ENCODE data around the gene CCSER1. TPM values are rescaled to one million over a fixed set of nuclear protein-coding genes. Genes with fewer than 3 reads are reported as not detected.
"Not testable (repeated sequence)": the region's sequence is repeated elsewhere in the genome, so short reads cannot be mapped to it uniquely, and the experiment has no call there.

Gene CCSER1
- total RNA-seq, 1 donor, result 7.9 TPM

DNA sequence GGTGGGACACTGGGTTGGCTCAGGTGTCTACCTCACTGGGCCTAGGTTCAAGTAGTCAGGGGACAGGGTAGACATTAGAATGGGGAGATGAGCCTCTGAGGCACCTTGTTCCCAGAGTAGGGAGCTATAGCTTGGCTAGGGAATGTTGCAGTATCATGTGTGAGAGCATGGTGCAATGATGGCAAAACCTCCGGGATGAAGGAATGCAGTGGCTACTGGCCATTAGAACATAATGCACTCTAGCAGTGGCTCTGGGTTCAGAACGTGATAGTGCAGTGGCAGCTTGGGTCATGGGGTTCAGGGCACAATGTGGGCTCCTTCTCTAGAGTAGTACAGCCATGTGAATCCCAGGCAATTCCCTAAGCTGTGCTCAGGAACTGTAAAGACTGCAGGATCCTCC, 471.5 kb downstream of the CCSER1 start:
- Histone ChIP-seq H3K9me3 (ENCODE audit: low read depth, low read length) (no peaks in the 10 kb centered on the region), H3K27me3 (ENCODE audit: insufficient read depth, low read length) (no peaks in the 10 kb centered on the region), H3K4me1 (ENCODE audit: insufficient read depth, low read length) (no peaks in the 10 kb centered on the region), H3K4me3 (ENCODE audit: low read length) (no peak overlapping the region)

DNA sequence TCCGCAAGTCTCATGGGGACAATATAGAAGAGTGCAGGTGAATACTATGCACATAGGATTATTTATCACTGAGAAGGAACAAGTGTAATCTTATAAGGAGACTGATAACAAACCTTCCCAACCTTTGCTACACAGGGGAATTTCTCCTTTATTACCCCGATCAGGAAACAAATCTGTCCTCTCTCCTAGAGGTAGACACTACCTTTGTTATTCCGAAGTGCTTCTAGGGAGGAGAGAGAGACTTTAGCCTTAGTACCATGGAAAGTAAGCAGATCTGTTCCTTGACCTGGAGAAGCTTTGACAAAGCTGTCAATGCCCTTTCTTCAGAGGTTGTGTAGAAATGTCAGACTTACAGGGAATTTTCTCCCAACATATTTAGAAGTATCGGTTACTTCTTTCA, 475.5 kb downstream of the CCSER1 start:
- Histone ChIP-seq H3K4me3 (ENCODE audit: low read length) (no peak overlapping the region), H3K9me3 (ENCODE audit: low read depth, low read length) (no peaks in the 10 kb centered on the region), H3K27me3 (ENCODE audit: insufficient read depth, low read length) (no peaks in the 10 kb centered on the region), H3K4me1 (ENCODE audit: insufficient read depth, low read length) (no peaks in the 10 kb centered on the region)

DNA sequence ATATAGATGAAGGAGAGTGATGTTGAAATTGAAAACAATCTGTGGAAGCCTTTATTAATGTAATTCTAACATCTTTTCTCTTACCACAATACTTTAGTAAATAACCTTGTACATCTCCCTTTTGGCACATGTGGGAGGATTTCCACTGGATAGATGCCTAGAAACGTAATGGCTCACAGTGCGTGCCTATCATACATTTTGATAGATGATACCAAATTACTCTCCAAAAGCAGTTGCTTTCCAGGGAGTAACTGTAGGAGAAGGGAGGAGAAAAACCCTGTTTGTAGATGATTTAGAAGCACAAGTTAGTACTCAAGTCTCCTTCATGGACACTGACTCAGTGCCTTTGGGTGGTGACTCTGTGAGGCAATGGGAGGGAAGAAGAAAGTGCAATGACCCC, 476.3 kb downstream of the CCSER1 start:
- no peak overlapping the region for H3K4me3 ChIP-seq (ENCODE audit: low read length)
- H3K9me3 ChIP-seq (ENCODE audit: low read depth, low read length), result no peaks in the 10 kb centered on the region
- H3K4me1 ChIP-seq (ENCODE audit: insufficient read depth, low read length), result no peaks in the 10 kb centered on the region
- no peaks in the 10 kb centered on the region for H3K27me3 ChIP-seq (ENCODE audit: insufficient read depth, low read length)

DNA sequence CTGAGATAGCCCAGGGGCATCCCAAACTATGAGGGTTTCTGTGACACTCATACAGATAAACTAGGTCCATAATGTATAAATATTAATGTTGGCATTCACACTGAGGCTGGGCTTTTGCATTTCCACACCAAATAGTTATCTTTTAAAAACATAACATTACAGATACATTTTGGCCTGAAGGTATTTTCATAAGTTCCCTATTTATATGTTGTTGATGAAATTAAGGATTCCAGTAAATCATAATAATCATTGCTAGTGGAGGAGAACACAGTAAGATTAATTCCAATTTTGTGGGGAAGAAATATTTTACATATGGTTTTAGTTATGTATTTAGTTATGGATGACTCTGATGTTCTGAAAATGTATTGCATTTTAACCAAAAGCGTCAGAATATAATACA, 479.6 kb downstream of the CCSER1 start:
- Histone ChIP-seq H3K4me3 (ENCODE audit: low read length) (no peak overlapping the region), H3K4me1 (ENCODE audit: insufficient read depth, low read length) (no peaks in the 10 kb centered on the region), H3K27me3 (ENCODE audit: insufficient read depth, low read length) (no peaks in the 10 kb centered on the region), H3K9me3 (ENCODE audit: low read depth, low read length) (no peaks in the 10 kb centered on the region)

DNA sequence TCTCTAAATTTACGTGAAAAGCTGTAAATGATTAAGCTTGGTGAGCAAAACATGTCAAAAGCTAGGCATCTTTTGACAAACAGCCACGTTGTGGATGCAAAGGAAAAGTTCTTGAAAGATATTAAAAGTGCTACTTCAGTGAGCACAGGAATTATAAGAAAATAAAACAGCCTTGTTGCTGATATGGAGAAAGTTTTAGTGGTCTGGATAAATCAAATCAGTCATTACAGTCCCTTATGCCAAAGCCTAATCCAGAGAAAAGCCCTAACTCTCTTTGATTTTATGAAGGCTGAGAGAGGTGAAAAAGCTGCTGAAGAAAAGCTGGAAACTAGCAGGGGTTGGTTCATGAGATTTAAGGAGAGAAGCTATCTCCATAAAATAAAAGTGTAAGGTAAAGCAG, 487.2 kb downstream of the CCSER1 start:
- Histone ChIP-seq H3K27me3 (ENCODE audit: insufficient read depth, low read length) (no peaks in the 10 kb centered on the region), H3K4me3 (ENCODE audit: low read length) (no peak overlapping the region), H3K9me3 (ENCODE audit: low read depth, low read length) (no peaks in the 10 kb centered on the region), H3K4me1 (ENCODE audit: insufficient read depth, low read length) (no peaks in the 10 kb centered on the region)

DNA sequence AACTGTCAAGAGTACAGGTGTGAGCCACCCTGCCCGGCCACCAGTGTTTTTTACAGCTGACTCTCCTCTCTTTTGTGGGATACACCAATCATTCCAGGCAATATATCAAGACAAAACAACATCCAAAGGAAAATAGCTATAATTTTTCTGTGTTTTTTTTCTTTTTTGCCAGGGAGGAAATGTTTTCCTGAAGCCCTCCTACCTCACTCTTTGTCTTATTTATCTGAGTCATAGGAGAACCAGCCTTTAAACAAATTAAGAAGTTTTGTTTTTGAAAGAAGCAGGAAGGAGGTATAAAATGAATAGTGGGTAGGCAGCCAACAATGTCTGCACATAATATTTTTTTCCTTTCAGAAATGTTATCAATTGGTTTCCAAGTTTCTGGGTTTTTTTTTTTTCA, 493.9 kb downstream of the CCSER1 start:
- no peak overlapping the region for H3K4me3 ChIP-seq (ENCODE audit: low read length)
- H3K4me1 ChIP-seq (ENCODE audit: insufficient read depth, low read length), result no peaks in the 10 kb centered on the region
- H3K9me3 ChIP-seq (ENCODE audit: low read depth, low read length), result no peaks in the 10 kb centered on the region
- H3K27me3 ChIP-seq (ENCODE audit: insufficient read depth, low read length), result no peaks in the 10 kb centered on the region

DNA sequence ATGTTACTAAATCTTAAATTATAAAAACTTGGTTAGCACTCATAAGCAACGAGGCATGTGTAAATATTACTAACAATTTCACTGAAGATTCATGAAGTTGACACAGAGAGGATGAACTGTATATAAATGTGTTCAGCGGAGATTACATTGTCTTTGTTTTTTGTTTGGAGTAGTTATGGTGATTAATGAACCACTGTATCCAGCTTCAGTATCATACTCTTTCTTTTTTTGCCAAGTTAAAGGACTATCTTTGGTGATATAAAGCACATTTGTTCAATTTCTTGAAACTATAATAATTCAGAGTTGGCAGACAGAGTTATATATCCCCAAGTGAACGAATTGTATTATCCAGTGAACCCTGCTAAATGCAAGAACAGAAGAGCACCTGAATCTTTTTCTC, 497.6 kb downstream of the CCSER1 start:
- H3K9me3 ChIP-seq (ENCODE audit: low read depth, low read length), result no peaks in the 10 kb centered on the region
- H3K4me1 ChIP-seq (ENCODE audit: insufficient read depth, low read length), result no peaks in the 10 kb centered on the region
- H3K27me3 ChIP-seq (ENCODE audit: insufficient read depth, low read length), result no peaks in the 10 kb centered on the region
- no peak overlapping the region for H3K4me3 ChIP-seq (ENCODE audit: low read length)

DNA sequence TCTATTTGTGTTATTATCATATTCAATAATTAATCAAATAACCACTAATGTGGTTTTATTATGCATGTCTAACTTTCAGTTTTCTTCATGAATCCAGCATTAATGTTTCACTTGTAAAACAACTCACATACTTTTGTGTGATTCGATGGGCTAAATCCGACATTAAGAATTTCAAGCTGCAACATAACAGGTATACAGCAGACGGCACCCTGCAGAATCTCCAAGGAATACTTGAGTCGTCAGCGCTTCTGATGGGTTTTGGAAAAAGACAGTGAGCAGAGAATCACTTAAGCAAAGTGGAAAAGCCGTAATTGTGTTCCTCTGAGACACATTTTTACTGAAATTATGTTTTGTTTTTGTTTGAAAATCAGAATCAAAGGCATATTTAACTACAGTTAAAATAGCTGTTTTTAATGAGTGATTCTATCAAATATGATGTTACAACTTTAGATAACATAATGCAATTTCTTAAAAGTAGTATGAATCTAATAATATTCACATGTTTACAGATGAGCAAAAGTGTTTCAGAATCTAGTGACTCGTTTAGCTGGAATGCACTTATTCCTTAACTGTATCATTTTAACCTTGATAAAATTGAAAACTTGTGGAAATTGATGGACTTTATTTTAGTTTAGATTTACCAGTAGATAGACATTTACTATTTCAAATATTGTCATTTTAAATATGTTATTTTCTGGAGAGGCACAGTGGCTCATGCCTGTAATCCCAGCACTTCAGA, 514.8 kb downstream of the CCSER1 start:
- Histone ChIP-seq H3K27me3 (ENCODE audit: insufficient read depth, low read length) (no peaks in the 10 kb centered on the region), H3K9me3 (ENCODE audit: low read depth, low read length) (no peaks in the 10 kb centered on the region), H3K4me1 (ENCODE audit: insufficient read depth, low read length) (no peaks in the 10 kb centered on the region), H3K4me3 (ENCODE audit: low read length) (no peak overlapping the region)

DNA sequence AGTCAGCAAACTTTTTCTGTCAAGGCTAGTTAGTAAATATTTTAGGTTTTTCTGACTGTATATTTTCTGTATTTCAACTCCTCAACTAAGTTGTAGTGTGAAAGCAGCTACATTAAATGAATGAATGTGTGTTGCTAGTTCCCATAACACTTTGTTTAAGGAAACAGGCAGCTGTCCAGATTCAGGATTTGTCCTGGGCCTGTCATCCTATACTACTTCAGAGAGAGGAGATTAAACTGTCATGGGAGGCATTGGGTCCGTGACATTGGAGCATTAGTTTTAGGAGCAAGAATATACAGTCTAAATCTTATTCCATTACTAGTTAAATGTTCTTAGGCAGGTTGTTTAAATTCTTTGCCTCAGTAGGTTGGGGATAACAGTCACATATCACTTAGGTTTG, 516.0 kb downstream of the CCSER1 start:
- Histone ChIP-seq H3K4me1 (ENCODE audit: insufficient read depth, low read length) (no peaks in the 10 kb centered on the region), H3K4me3 (ENCODE audit: low read length) (no peak overlapping the region), H3K9me3 (ENCODE audit: low read depth, low read length) (no peaks in the 10 kb centered on the region), H3K27me3 (ENCODE audit: insufficient read depth, low read length) (no peaks in the 10 kb centered on the region)

DNA sequence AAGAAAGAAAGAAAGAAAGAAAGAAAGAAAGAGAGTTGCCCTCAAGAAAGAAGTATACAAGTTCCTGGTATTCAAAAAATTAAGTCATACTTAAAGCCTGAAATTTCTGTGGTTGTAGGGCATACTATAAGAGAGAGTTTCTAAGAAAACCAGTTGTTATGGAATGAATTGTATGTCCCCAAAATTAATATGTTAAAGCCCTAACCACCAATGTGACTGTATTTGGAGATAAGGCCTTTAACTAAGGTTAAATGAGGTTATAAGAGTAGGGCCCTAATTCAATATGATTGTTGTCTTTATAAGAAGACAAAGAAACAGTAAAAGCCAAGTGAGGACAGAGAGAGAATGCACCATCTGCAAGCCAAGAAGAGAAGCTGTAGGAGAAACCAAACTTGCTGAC, 521.1 kb downstream of the CCSER1 start:
- Histone ChIP-seq H3K4me1 (ENCODE audit: insufficient read depth, low read length) (no peaks in the 10 kb centered on the region), H3K9me3 (ENCODE audit: low read depth, low read length) (no peaks in the 10 kb centered on the region), H3K27me3 (ENCODE audit: insufficient read depth, low read length) (no peaks in the 10 kb centered on the region), H3K4me3 (ENCODE audit: low read length) (no peak overlapping the region)

DNA sequence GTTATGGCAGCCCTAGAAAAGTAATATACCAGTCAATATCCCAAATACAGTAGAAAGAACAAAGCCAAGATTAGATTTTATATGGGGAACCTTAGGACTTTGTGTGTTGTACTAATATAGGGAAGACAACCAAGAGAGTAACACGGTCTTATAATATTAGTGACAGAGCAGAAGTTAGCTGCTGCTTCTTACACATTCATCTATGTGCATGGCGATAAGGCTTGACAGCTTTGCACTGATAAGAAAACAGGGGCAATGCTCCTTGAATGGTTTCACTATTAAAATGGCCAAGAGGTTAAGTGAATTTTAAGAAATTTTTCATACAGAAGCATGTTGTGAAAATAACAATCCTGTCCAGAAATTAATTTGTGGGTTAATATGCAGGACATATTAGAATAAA, 521.6 kb downstream of the CCSER1 start:
- Histone ChIP-seq H3K27me3 (ENCODE audit: insufficient read depth, low read length) (no peaks in the 10 kb centered on the region), H3K9me3 (ENCODE audit: low read depth, low read length) (no peaks in the 10 kb centered on the region), H3K4me3 (ENCODE audit: low read length) (no peak overlapping the region), H3K4me1 (ENCODE audit: insufficient read depth, low read length) (no peaks in the 10 kb centered on the region)

DNA sequence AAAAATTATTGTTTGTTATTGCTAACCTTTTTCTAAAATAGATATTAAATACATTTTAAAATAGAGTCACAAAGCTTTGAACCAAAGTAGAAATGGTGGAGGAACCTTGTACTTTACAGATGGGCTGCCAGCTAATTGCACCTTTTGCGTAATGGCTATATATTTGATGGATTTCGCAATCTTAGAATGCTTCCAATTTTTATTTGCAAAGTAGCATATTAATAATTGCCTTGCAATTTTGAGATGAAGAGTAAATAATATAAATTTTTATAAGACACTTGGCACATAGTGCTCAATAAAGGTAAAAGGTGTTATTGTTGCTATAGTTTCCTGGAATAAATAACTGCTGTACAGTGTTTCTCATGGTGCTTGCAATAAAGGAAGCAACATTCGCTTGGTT, 533.5 kb downstream of the CCSER1 start:
- no peaks in the 10 kb centered on the region for H3K9me3 ChIP-seq (ENCODE audit: low read depth, low read length)
- no peaks in the 10 kb centered on the region for H3K27me3 ChIP-seq (ENCODE audit: insufficient read depth, low read length)
- H3K4me1 ChIP-seq (ENCODE audit: insufficient read depth, low read length), result no peaks in the 10 kb centered on the region
- H3K4me3 ChIP-seq (ENCODE audit: low read length), result no peak overlapping the region

DNA sequence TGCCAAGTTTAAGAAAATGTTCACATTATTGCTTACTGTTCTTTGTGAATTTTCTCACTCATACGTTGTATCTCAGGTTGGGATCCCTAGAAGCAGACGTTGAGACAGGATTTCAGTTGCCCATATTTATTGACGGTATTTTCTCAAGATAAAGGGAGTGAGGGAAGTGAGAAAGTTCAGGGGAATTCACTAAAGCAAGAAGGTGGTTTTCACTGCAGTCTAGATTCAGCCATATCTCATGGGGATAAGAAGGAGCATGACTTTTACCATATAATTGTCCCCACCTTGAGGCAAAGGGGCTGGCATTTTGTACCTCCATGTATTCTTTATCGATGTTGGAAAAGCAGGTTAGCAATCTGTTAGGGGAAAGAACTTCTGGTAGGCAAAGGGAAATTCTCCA, 543.0 kb downstream of the CCSER1 start:
- no peaks in the 10 kb centered on the region for H3K27me3 ChIP-seq (ENCODE audit: insufficient read depth, low read length)
- no peaks in the 10 kb centered on the region for H3K9me3 ChIP-seq (ENCODE audit: low read depth, low read length)
- no peaks in the 10 kb centered on the region for H3K4me1 ChIP-seq (ENCODE audit: insufficient read depth, low read length)
- no peak overlapping the region for H3K4me3 ChIP-seq (ENCODE audit: low read length)

DNA sequence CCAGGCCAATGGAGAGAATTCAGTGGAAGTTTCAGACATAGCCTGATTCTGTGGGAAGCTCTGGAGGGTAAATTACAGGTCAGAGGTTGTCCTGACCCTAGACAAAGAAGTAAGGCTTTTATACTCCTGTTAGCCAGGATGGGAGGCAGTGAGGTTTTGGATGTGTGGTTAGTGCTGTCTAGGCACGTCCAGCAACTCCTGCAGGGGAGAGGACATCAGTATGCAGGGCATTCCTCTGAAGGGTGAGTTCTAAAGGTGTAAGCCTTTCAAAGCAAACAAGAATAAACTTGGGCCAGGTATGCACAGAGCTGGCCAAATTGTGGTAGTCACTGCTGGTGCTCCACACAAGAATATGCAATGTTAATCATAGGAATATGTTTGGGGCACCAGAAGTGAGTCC, 562.5 kb downstream of the CCSER1 start:
- H3K4me1 ChIP-seq (ENCODE audit: insufficient read depth, low read length), result no peaks in the 10 kb centered on the region
- H3K9me3 ChIP-seq (ENCODE audit: low read depth, low read length), result no peaks in the 10 kb centered on the region
- H3K4me3 ChIP-seq (ENCODE audit: low read length), result no peak overlapping the region
- H3K27me3 ChIP-seq (ENCODE audit: insufficient read depth, low read length), result no peaks in the 10 kb centered on the region

DNA sequence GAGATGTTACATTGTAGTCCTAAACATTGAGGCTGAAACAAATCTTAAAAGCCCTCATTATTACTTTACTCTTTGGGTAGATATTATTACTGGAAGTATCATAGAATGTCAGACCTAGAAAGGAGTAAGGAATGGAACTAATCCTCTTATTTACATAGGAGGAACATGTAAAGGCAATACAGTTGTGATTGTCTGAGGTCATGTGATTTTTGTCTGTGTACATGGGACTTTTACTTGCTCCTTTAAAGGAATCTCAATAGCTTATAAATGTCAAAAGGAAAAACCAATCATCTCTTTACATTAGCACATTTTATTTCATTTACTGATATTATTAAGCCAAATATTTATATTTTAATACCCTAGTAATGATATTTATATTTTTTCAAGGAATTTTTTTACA, 568.2 kb downstream of the CCSER1 start:
- Histone ChIP-seq H3K4me3 (ENCODE audit: low read length) (no peak overlapping the region), H3K9me3 (ENCODE audit: low read depth, low read length) (no peaks in the 10 kb centered on the region), H3K4me1 (ENCODE audit: insufficient read depth, low read length) (no peaks in the 10 kb centered on the region), H3K27me3 (ENCODE audit: insufficient read depth, low read length) (no peaks in the 10 kb centered on the region)

DNA sequence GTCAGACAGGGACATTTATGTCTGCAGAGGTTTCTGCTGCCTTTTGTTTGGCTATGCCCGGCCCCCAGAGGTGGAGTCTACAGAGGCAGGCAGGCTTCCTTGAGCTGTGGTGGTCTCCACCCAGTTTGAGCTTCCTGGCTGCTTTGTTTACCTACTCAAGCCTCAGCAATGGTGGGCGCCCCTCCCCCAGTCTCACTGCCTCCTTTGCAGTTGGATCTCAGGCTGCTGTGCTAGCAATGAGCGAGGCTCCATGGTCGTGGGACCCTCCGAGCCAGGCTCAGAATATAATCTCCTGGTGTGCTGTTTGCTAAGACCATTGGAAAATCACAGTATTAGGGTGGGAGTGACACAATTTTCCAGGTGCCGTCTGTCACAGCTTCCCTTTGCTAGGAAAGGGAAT, 578.3 kb downstream of the CCSER1 start:
- not testable (repeated sequence) for H3K4me1 ChIP-seq (ENCODE audit: insufficient read depth, low read length); H3K4me3 ChIP-seq (ENCODE audit: low read length); H3K27me3 ChIP-seq (ENCODE audit: insufficient read depth, low read length); H3K9me3 ChIP-seq (ENCODE audit: low read depth, low read length)
